ENCODE measurements around the gene SLC16A10.
"Not testable (repeated sequence)": the region's sequence is repeated elsewhere in the genome, so short reads cannot be mapped to it uniquely, and the experiment has no call there.

Gene SLC16A10

DNA sequence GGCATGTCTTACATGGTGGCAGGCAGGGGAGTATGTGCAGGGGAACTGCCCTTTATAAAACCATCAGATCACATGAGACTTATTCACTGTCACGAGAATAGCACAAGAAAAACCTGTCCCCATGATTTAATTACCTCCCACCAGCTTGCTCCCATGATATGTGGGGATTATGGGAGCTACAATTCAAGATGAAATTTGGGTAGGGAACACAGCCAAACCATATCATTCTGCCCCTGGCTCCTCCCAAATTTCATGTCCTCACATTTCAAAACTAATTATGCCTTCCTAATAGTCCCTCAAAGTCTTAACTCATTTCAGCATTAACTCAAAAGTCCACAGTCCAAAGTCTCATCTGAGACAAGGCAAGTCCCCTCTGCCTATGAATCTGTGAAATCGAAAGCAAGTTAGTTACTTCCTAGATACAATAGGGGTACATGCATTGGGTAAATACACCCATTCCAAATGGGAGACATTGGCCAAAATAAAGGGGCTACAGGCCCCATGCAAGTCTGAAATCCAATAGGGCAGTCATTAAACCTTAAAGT lies 102.4 kb downstream of the SLC16A10 start:
- DNase-seq = not testable (repeated sequence)

DNA sequence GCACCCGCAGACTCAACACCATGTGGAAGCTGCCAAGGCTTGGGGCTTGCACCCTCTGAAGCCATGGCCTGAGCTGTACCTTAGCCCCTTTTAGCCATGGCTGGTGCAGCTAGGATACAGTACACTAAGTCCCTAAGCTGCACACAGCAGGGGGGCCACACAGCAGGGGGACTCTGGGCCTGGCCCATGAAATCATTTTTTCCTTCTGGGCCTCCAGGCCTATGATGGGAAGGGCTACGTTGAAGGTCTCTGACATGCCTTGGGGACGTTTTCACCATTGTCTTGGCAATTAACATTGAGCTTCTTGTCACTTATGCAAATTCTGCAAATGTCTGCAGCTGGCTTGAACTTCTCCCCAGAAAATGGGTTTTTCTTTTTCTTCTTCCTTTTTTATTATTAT lies 103.3 kb downstream of the SLC16A10 start:
- no peak for DNase-seq

DNA sequence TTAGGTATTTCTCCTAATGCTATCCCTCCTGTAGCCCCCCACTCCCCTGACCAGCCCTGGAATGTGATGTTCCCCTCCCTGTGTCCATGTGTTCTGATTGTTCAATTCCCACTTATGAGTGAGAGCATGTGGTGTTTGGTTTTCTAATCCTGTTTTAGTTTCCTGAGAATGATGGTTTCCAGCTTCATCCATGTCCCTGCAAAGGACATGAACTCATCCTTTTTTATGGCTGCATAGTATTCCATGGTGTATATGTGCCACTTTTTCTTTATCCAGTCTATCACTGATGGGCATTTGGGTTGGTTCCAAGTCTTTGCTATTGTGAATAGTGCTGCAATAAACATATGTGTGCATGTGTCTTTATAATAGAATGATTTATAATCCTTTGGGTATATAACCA lies 103.8 kb downstream of the SLC16A10 start:
- DNase-seq = not testable (repeated sequence)

DNA sequence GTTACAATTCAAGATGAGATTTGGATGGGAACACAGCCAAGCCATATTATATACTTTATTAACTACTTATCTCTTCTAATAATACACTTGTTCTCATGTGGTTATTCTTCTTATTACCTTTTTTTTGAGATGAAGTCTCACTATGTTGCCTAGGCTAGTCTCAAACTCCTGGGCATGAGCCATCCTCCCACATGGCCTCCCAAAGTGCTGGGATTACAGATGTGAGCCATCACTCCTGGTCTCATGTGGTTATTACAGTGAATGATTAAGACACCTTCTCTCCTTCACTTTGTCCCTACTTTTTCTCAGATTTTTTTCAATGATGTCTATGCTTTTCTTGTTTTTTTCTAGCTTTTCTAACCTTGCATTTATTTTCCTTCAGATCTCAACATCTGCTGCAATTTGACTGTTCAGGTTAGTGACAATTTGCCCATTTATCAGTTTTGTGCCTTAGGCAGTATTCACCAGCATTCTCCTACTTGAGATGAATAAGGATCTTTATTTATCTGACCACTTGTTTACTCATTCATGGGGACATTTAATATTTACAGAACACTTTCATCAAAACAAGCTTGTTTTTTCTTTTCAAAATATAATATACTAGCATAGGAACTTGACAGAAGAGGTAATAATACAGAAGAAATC lies 105.7 kb downstream of the SLC16A10 start:
- DNase-seq = no peak

DNA sequence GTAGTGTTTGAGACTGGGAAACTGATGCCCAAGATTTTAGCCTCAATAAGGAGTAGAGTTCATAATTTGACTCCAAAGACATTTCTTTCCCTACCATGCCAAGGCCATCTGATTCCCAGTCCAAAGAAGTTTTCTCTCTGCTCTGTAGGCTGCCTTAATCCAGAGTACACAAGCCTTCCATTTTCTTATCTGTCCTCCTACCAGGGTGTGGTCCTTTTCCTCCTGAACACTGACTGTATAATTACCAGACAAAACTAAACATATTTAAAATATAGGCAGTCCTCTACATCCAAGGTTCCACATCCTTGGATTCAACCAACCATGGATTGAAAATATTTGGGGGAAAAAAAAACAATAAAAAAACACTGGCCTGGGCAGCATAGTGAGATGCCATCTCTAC lies 108.4 kb downstream of the SLC16A10 start:
- DNase-seq = no peak

DNA sequence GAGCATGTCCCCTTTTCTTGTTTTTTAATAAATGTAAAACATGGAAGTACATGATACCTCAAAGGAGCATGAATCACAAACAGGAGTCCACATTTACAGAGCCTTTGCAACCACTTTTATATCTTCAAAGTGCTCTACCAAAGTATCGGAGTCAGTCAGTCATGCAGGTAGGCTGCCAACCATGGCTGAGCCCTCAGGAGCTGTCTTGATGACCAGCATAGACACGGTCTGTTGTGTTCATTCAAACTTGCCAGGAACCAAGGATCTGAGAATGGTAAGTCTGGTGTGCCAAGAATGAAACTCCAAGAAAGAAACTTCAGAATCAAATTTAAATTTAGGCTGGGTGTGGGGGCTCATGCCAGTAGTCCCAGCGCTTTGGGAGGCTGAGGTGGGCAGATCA lies 111.5 kb downstream of the SLC16A10 start:
- no peak for DNase-seq

DNA sequence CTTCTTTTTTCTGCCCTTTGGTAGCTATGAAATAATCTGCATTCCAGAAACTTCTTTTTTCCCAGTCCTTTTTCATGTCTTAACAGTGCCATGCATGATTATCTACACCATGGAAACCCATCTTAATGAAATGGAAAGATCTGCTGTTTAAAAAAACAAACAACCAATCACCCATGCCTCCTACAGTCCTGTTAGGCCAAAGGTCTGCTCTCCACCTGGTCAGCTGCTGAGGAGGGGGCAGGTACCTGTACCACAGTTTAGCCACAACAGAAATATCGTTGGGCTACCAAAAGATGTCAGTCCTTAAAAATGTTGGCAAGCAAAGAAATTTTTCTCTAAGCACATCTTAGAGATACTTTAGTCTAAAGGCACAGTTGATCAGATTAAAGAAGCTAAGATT lies 112.6 kb downstream of the SLC16A10 start:
- DNase-seq = no peak

DNA sequence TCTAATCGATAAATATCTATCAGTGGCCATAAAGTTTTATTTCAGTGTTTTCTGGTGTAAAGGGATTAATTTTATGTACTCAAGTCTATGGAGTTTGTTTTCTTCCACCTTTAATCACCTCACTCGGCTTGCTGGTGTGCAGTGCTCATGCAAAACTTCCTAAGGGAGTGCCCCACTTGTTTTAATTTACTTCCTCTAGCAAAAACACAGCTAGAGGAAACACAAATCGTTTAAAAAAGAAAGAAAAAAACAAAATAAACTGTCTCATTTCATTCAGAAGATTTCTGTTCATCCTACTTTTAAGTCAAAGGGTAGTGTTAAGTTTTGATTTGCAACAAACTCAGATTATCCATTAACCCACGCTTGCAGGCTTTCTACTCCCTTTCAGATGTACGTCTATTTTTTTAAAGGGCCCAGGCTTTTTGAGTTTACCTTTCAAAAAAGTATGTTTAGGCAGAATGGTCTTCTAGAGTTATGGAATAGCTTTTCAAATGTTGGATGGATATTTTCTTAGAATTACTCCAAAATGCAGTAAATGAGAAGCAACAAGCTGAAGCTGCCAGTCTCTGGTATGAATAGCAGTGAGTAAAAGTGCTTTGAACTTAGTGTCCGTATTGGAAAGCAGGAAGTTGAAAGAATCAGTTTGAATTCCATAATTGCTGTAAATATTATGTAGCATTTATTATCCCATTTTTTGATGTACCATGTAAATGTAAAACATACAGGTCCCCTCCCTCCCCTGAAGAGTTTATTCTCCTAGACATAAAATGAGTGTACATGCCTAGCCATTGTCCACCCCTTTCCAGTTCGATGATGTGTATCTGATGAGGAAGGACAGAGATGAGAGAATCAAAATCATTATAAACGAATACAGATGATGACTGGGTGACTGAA lies 113.3 kb downstream of the SLC16A10 start:
- DNase-seq = no peak

DNA sequence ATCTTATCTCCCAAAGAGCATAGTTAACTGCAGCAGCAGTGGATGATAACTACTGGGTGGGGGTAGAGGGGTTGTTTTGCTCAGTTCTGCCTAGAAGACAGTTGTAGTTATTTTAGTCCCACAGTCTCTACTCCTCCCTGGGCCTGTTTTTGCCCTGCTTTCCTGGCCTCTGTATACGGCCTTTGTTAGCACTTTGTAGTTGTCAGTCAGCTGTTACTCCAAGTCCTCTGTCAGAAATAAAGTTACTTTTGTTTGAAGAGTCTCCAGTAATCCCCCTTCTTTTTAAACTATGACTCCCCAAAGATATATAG lies 113.9 kb downstream of the SLC16A10 start:
- DNase-seq = no peak

DNA sequence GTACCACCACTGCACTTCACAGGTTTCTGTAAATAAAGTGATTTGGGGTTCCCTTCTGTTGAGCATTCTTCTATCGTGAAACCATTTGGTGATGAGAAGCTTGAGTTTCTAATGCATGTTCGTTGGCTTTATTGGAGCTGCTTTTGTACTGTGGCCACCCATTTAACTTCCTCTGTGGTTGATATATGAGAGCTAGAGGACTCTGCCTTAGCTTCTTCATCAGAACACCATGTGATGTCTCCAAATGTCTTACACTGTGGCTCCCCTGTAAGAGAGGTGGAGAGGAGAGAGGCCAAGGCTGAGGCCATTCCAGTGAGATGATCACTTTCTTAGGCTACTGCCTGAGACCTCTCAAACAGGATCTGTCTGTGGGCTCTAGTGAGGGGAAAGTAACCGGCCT lies 114.5 kb downstream of the SLC16A10 start:
- DNase-seq = no peak

DNA sequence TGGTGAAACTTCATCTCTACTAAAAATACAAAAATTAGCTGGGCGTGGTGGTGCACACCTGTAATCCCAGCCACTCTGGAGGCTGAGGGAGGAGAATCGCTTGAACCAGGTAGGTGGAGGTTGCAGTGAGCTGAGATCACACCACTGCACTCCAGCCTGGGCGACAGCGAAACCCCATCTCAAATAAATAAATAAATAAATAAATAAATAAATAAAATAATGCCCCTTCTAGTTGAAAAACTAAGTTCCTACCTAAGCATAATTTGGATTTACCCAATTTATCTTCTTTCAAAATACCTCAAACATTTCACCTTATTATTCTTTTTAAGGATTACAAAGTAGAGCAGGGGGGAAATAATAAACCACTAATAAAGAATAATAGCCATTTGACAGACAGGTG lies 116.2 kb downstream of the SLC16A10 start:
- DNase-seq = not testable (repeated sequence)

DNA sequence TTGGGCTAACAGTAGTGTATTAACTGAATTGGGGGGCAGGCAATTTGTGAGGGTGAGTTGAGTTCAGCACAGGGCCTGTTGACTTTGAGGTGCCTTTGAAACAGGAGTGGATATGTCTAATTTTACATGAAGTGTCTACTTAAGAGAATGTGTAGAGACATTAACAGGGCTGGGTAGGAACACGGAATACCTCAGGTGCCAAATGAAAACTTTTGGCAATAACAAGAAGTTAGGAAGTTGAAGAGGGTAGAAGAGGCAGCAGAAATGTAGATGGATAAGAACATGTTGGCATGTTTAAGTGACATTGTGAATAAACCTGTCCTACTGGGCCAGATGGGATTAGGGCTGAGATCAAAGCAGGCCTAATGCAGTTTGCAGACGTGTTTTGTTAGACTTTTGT lies 117.0 kb downstream of the SLC16A10 start:
- DNase-seq = no peak

DNA sequence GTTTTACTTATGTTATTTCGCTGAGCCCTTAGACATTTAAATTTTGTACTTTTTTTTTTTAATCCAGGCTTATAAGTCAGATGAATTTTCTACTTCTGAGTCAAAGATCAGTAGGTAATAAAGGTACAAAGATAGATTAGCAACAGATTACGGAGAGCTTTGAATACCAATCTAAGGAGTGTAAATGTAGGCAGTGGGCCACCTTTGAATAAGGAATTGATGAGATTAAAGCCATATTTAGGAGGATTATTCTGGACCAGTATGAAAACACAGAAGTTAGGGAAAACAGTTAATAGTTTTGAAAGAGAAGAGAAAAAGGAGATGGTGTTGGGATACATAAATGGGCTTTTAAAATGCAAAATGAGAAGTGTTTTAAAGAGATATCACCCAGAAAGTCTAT lies 117.6 kb downstream of the SLC16A10 start:
- no peak for DNase-seq

DNA sequence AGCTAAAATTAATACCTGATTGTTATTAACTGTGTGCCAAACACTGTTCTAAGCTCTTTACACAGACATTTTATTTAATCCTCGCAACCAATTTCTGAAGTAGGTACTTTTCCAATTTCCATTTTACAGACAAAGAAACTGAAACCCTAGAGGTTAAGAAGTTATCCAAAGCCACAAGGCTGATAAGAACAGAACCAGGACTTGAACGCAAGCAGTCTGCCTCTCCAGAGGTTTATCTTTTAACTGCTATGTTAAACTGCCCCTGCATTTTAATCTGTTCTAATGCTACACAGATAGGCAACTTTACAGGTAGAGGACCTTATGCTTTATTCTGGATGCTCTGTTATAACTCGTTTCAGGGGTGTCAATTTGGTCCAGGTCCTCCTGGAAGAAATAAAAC lies 118.2 kb downstream of the SLC16A10 start:
- no peak for DNase-seq

DNA sequence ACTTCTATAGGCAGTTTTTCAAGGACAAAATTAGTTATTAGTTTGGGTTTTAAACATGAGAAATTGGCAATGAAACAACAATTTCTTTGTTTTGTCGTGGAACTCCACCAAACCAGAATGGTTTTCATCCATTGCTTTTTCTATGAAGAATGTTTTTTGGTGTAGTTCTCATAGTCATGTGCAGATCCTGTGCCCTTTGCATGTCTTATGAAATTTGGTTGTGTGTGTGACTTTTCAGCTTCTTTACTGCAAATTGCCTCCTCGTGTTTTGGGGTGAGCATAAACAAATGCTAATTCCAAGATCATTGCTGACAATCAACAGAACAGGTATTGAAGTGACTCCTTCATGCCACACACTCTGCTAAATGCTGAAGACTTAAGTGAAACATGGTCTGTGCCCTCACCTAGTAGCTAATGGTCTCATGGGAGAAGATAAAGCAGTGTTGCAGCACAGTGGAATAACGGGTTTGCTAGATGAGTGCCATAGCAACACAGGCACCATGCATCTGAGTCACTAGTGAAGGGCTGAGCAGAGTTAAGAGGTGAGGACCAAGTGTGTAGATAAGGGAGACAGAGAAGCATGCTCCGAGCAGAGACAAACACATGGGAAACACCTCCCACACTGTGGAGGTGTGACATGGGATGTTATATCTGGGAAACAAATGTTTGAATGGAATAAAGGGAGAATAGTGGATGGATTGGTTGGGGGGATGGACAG lies 120.0 kb downstream of the SLC16A10 start:
- no peak for DNase-seq

DNA sequence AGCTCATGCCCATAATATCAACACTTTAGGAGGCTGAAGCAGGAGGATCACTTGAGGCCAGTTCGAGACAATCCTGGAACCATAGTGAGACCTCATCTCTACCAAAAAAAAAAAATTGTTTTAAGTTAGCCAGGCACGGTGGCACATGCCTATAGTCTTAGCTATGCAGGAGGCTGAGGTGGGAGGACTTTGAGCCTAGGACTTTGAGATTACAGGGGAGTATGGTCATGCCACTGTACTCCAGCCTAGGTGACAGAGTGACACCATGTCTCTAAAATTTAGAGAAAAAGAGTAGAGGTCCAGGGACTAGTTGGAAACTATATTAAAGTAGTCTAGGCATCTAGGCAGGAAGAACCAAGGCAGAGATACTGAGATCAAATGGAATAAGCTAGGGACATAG lies 121.6 kb downstream of the SLC16A10 start:
- DNase-seq = no peak

DNA sequence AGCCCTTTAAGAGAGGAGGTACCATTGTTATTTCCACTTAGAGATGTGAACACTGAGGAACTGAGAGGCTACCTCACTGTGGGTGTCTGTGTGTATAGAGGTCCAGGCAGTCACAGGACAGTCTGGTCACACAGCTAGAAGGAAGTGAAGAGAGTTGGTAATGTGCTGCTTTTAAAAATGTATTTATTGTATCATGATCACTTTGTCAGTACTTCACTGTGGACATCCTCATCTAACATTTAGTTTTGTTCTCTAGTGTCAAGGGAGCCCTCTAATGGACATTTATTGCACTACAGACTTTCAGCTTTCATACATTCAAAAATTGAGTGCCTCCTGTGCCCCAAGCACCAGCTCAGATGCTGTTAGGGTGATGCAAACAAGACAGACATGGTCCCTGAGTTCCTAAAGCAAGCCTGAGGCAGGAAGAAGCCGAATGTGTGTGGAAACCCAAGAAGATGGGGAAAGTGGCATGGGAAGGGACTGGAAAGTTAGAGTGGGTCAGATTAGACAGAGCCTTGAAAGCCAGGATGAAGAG lies 123.0 kb downstream of the SLC16A10 start:
- no peak for DNase-seq

DNA sequence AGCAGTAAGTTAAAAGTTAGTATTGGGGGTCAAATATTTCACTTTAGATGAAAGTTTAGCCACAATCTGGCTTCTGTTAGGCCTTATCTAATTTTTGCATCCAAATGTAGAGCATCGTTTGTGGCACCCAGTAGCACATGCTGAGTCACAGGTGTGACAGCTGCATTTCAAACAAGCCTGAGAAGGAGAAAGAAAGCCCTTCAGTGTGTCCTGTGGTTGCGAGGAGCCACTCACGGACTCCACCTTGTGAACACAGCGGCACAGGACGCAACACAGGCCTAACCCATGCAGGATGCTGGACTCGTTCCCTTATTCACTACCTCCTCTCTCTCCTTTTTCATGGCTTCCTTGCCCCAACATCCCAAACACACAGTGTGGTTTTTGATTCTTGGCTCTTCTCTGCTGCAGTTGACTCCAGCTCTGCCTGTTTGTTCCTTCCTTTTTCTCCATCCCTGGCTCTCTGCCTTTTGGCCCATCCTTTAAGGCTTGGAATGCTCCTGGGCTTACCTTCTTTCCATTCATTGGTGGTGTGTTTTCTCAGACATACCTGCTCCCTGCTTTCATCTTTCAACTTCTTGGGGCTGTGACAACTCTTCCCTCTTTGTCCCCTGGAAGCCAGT lies 124.2 kb downstream of the SLC16A10 start:
- no peak for DNase-seq

DNA sequence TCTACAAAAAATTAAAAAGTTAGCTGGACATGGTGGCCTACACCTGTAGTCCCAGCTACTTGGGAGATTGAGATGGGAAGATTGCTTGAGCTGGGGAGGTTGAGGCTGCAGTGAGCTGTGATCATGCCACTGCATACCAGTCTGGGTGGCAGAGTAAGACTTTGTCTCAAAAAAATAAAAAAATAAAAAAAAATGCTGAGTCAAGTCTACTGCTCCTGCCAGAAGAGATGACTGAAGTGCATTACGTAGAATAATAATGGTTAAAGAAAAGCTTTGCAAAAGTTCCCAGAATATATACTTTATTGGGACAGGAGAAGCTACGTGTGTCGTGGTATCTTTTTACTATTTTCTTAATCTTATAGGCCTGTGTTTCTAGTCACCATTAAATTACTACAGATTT lies 125.3 kb downstream of the SLC16A10 start:
- no peak for DNase-seq

DNA sequence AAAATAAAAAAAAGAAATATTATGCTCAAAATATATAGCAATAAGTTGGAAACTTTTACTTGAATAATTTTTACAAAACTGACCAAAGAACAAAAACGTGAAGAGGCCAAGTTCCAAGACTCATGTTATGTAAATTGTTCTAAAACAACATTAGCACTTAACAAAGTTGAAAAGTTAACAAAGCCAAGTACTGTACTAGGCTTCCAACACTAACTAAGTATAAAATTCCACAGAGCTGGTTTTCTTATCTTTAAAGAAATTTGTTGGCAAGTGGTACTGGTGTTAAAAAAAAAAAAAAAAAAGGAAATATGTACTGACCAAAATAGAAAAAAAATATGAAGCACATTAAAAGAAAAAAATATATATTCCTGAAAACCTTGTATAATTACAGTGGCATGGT lies 127.8 kb downstream of the SLC16A10 start:
- DNase-seq = no peak

DNA sequence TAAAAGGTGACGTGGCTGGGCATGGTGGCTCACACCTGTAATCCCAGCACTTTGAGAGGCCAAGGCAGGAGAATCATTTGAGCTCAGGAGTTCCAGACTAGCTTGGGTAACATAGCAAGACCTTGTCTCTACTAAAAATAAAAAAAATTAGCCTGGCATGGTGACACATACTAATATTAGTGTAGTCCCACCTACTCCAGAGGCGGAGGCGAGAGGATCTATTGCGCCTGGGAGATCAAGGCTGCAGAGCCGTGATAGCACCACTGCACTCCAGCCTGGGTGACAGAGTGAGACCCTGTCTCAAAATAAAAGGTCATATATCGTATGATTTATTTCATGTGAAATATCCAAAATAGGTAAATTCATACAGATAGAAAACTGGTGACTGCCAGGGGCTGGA lies 132.5 kb downstream of the SLC16A10 start:
- no peak for DNase-seq

DNA sequence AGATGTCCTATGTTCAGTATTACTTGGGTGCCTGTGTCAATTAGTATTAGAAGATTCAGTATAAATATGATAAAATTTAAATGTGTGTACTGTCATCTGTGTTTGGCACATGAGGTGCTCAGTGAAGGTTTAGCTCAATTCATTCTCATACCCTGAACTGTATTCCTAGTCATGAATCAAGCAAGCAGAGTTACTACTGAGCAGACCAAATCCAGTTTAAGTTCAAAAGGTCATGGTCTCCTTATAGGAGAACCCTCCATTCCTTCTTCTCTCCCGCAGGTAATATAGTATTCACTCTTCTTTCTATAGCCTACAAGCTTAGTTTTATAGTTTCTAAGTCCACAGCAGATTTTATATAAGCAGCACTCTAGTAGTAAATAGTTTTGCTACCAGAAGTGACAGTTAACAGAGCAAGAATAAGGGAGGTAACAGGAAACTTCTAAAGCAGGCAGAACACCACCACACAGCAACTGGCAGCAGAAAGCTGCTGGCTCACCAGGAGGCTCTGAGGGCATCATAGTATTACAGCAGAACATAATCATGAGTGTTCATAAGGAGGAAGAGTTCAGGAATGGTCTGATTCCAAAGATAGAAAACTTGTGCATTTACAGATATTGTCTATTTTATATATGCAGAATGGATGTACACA lies 133.2 kb downstream of the SLC16A10 start:
- DNase-seq = no peak

DNA sequence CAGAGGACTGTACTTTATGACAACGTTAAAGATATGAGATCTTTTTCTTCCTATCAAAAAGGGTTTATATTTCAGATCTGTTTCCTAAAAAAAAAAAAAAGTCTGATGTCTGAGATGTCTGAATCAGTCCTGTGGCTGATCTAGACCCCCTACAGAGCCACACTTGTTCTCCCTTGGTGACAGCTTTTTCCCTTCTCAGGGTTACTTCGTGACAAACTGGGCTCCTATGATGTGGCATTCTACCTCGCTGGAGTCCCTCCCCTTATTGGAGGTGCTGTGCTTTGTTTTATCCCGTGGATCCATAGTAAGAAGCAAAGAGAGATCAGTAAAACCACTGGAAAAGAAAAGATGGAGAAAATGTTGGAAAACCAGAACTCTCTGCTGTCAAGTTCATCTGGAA lies 134.5 kb downstream of the SLC16A10 start:
- DNase-seq = no peak

Data from stimulated activated naive CD4-positive, alpha-beta T cell treated with Interleukin-2 at 50 U/mL for 16 hours (primary cell).